HG03571 (cell line): ENCODE data around the gene TSEN2.
"Not testable (repeated sequence)": the region's sequence is repeated elsewhere in the genome, so short reads cannot be mapped to it uniquely, and the experiment has no call there.

Experiments used
- ATAC-seq: cut with Tn5 transposase; IDR thresholded peaks from one replicate; pipeline ENCODE4 v1.9.1; 2021; ENCODE audit not compliant: unreplicated experiment

The TSEN2 gene

DNA sequence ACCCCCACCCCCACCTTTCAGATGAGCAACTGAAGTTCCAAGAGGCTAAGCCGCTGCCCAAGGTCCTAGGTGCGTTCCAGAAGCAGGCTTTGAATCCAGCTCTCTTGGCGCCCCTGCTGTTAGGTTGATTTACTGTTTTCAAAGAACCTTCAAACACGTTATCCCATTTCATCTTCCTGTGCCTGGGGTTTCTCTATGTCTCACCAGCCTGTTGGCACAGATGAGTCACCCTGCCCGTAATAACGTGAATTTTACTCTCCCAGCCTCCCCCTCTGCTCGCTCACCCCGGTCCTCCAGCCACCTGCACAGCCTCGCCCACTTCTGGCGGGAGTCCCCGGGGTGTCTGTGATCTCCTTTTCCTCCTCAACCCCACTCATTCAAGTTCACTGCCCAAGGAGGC lies 13.0 kb upstream of the TSEN2 start:
- ATAC-seq, result no peak

- no peak for ATAC-seq
These were observed 12.2 kb upstream of the TSEN2 start for GRCh38 chr3:12472000-12472610.

DNA sequence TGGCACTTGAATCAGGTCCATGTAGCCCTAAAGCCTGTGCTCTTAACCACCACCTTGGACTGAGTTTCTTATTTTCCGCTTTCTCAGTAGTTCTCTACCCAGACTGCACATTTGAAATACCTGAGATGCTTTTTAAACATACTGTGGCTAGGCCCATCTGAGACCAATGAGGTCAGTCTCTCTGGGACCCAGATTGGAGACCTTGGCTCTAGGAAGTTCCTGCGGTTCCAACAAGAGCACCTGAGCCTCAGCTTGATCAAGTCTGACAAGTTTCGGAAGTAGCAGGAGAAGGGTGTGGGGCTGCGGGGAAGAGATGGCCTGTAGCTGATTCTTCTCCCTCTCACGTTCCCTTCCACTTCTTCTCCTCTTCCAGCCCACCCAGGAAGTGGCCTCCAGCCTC lies 11.5 kb upstream of the TSEN2 start:
- no peak for ATAC-seq

DNA sequence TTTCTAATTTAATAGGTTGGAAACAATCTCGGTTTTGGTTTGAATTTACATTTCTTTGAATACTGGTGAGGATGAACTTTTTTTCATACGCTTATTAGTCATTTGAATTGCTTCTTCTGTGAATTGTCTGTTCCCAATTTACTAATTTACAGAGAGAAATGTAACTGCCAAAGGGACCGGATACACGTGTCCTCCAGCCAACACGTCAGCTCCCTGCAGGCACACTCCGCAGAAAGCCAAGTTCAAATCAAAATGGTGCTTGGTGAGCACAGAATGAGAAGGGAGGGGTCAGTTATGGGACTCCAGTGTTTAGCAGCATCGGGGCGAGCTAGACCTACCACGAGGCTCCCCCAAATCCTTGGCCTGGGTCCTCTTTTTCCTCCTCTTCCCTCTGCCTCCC lies 10.8 kb upstream of the TSEN2 start:
- ATAC-seq, result no peak

GRCh38 chr3:12476238-12476897 lies 7.9 kb upstream of the TSEN2 start:
- ATAC-seq, result no peak

DNA sequence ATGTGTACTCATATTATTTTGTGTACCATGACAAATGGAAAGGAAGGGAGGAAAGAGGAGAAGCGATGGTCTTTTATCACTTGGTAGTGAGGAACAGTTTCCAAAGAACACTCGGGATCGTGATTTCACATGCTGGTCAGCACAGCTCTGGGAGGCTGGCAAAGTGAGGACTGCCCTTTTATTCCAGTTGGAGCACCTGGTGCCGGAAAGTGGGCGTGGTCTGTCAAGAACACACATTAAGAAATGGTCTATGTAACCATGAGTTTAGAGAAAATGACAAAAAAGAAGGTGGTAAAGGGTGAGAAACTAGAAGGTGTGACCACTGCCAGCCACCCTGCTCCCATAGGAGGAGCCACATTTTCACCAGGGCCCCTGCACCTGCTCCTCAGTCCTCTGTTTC lies 7.0 kb upstream of the TSEN2 start:
- no peak for ATAC-seq

DNA sequence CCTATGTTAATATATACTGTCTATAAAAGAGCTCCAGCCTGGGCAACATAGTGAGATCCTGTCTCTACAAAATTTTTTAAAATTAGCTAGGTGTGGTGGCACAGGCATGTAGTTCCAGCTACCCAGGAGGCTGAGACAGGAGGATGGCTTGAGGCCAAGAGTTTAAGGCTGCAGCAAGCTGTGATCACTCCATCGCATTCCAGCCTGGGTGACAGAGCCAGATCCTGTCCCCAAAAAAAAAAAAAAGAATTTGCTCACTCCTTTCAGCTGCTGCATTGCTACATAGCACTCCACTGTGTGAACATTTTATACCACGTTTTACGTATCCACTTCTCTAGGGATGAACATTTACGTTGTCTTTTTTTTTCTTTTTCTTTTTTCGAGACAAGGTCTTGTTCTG lies 6.0 kb upstream of the TSEN2 start:
- no peak for ATAC-seq

DNA sequence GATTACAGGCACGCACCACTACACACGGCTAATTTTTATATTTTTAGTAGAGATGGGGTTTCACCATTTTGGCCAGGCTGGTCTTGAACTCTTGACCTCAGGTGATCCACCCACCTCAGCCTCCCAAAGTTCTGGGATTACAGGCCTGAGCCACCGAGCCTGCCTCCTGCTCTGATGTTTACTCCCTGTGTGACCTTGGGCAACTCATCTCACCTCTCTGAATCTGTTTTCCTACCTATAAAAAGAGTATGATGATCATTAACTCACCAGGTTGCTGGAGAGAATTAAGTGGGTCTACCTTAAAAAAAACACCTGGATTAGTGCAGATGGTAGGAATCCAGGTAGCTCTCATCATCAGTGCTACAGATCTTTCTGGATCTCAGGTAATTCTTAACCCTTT lies 5.1 kb upstream of the TSEN2 start:
- not testable (repeated sequence) for ATAC-seq

GRCh38 chr3:12479919-12480427 lies 4.3 kb upstream of the TSEN2 start:
- ATAC-seq, result no peak

DNA sequence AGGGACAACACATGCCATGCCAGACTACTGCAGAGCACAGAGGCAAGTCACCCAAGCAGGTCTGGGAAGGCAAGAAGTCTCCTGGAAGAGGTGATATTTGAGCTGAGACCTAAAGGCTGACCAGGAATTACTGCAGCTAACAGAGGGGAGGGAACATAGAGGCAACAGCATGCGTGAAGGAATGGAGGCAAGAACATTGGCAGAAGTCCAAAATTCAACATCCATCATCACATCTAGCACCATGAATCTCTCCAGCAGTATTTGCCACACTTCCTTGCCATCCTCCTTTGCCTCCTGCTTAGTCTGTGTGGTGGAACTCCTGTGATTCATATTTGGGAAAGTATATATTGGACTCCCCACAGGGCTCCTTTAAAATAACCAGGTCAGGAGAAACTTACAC lies 870 bp upstream of the TSEN2 start:
- no peak for ATAC-seq

GRCh38 chr3:12483872-12484197 lies 445 bp upstream of the TSEN2 start:
- no peak for ATAC-seq

GRCh38 chr3:12484983-12485327 lies 675 bp downstream of the TSEN2 start:
- ATAC-seq, result no peak

DNA sequence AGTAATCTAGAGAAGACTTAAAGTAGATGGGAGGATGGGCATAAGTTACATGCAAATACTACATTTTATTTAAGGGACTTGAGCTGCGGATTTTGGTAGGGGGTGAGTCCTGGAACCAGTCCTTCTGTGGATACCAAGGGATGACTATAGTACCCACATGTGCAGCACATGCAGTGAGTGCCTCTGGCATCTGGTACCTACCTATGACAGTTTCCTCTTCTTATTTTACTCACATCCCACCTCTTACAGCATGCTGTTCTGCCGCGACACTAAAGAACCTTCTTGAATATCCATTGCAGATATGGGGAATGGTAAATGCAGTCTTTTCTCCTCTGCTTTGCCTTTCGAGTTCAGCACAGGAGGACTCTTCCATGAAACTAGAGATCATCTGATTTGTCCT lies 1.7 kb downstream of the TSEN2 start:
- no peak for ATAC-seq

GRCh38 chr3:12486916-12487315 lies 2.6 kb downstream of the TSEN2 start:
- no peak for ATAC-seq

DNA sequence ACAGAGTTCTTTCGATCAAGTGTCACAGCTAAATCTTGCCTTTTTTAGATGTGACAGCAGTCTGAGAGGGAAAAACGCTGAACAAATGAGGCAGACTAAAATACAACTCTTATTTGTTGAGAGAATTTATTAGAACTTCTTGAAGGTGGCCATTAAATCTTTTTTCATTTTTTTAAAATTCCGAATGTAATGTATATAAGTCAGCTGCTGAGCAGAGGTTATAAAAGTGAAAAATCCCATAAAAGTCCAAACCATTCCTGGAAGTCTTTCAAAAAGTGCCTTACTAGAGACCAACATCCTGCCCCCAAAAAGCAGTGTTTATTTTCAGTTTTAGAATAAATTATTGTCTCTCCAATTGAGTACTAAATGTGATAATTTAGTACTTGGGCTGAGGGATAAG lies 3.1 kb downstream of the TSEN2 start:
- no peak for ATAC-seq

DNA sequence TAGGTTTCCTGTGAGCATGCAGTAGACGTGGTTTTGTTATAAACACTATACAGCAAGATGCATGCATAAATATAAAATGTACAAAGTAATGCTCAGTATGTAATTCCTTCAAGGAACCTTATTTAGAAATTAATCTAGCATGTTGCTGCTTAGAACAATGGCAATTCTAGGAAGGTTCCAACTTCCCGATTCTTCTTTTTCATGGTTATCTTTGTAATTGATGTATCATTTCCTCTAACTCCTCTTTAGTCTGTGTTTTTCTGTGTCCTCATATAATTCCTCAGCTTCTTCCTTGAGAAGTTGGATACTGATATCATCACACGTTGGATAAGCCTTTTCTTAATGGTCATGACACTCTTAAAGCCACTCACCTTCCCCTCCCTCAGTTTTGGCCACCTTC lies 3.5 kb downstream of the TSEN2 start:
- ATAC-seq, result no peak

GRCh38 chr3:12489368-12489767 lies 5.1 kb downstream of the TSEN2 start:
- ATAC-seq, result no peak

GRCh38 chr3:12489832-12490231 lies 5.6 kb downstream of the TSEN2 start:
- no peak for ATAC-seq

GRCh38 chr3:12490547-12490946 lies 6.3 kb downstream of the TSEN2 start:
- ATAC-seq, result no peak

- no peak for ATAC-seq
These were observed 11.6 kb downstream of the TSEN2 start for GRCh38 chr3:12495749-12496452.

- ATAC-seq, result no peak
These were observed 12.1 kb downstream of the TSEN2 start for GRCh38 chr3:12496453-12496761.

DNA sequence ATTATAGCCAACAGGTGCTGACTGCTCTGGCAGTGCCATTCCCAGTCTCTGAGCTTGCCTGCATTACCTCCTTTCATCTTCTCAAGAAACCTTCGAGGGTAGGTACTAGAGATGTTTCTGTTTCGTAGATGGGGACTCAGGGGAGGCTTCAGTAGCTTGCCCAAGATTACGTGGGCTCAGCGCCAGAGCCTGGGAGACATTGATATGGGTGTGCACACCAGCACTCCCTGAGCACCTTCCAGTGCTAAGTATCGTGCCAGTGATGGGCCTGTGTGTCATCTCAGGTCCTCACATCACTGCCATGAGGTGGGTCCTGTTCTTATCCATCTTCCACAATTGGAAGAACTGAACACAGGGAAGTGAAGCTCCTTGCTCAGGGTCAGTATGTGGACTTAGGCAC lies 15.2 kb downstream of the TSEN2 start:
- no peak for ATAC-seq
